Hindlimb muscle (tissue), 1 donor: ENCODE data around the gene RELA. TPM values are rescaled to one million over a fixed set of nuclear protein-coding genes. Genes with fewer than 3 reads are reported as not detected.

ENCODE experiments used
- DNase-seq: peaks from one replicate; pipeline ENCODE4 v3.0.0-alpha.2; 2013
- polyA plus RNA-seq: library from polyadenylated mRNA; unstranded; fragments of 120-200 nt; gene quantifications from one replicate; pipeline ENCODE4 v1.2.1, GENCODE V29; 2013; ENCODE audit not compliant: insufficient read length

The RELA gene
- polyA plus RNA-seq, 1 donor: 50.6 TPM

DNA sequence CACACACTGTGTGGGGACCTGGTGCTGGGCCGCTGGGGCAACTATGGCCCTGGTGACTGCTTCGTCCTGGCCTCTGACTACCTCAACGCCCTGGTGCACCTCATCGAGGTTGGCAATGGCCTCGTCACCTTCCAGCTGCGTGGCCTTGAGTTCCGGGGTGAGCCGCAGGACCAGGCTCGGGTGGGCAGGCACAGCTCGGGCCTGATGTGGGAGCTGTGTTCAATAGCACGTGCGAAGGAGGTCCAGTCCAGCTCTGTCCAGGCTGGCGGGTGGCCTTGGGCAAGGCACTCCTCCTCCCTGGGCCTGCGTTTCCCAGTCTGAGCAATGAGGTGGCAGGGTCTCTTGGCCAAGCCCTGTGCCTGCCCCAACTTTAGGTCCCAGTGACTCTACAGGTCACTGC is 33.1 kb downstream of the RELA start:
- DNase-seq: no peak

DNA sequence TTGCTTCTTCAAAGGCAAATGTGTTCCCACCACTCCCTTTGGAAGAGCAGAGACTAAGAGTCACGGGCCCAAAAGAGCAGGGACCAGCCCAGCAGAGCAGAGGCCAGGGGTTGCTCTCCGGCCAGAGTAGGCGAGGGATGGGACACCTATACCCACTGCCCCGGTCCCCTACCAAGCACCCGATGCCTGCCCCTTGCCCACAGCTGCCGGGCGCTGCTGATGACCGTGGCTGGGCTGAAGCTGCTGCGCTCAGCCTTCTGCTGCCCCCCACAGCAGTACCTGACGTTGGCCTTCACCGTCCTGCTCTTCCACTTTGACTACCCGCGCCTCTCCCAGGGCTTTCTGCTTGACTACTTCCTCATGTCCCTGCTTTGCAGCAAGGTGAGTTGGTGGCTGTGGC is 35.5 kb downstream of the RELA start:
- no peak for DNase-seq

DNA sequence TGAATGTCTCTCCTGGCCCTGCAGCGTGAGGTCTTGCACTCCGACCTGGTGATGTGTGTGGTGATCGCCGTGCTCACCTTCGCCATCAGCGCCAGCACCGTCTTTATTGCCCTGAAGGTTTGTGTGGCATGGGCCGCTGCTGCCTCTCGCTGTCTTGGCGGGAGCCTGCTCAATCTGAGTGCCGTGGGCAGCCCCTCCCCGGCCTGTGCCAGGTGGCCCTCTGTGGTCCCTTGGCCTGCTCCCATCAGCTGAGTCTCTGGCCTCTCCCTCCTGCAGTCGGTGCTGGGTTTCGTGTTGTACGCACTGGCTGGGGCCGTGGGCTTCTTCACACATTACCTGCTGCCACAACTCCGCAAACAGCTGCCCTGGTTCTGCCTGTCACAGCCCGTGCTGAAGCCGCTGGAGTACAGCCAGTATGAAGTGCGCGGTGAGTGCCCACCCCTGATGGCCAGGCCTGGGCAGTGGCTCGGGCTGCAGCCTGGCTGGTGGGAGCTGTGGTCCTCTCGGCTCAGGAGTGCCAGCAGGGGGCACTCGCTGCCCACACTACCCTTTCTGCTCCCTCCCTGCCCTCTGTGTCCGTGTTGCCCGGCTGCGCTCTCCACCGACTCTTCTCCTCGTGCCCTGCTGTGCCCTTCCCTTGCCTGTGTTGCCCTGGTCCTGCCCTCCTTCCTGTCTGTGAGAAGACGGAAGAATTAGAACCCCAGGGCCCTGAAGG is 36.9 kb downstream of the RELA start:
- DNase-seq: no peak

DNA sequence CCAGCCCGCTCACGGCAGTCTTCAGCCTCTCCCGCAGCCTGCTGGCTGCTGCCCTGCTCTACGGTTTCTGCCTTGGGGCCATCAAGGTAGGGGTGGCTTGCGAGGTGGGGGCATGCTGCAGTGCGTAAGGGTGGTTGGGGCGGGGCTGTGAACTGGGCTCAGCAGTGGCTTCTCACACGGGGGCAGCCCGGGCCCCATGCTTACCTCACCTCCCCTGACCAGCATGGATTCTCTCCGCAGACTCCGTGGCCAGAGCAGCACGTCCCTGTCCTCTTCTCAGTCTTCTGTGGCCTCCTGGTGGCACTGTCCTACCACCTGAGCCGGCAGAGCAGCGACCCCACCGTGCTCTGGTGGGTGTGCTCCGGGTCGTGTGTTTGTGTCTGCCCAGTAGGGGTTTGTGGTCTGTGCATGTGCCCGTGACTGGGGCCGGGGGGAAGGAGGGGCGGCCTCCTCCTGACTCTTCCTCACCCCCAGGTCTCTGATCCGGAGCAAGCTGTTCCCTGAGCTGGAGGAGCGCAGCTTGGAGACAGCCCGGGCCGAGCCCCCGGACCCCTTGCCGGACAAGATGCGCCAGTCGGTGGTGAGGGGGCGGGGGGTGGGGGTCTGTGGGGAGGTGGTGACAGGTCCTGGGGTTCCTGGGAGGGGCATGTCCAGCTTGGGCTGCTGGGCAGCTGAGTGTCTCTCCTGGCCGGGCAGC is 37.6 kb downstream of the RELA start:
- no peak for DNase-seq

DNA sequence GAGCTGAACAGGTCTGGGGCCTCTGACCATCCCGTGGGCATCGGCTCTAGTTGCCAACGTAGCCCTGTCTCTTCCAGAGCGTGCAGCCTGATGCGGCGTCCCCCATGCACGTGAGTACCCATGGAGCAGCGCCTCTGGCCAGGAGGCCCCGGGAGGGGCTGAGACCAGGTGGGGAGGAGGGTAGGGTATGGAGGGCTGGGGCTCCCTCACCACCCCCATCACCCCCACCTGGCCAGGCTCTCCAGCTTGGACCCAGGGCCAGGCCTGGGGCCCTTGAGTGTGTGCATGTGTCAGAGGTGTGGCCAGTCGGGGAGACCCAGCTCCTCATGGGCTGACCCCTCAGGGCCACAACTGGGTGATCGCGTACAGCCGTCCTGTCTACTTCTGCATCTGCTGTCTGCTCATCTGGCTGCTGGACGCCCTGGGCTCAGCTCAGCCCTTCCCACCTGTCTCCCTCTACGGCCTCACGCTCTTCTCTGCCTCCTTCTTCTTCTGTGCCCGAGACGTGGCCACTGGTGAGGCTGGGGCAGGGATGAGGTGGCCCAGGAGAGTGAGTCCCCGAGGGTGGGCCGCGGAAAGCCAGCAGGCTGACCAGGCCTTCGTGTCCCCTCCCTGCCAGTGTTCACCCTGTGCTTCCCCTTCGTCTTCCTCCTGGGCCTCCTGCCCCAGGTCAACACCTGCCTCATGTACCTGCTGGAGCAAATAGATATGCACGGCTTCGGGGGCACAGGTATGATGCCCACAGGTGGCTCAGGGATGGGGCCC is 38.7 kb downstream of the RELA start:
- no peak for DNase-seq

DNA sequence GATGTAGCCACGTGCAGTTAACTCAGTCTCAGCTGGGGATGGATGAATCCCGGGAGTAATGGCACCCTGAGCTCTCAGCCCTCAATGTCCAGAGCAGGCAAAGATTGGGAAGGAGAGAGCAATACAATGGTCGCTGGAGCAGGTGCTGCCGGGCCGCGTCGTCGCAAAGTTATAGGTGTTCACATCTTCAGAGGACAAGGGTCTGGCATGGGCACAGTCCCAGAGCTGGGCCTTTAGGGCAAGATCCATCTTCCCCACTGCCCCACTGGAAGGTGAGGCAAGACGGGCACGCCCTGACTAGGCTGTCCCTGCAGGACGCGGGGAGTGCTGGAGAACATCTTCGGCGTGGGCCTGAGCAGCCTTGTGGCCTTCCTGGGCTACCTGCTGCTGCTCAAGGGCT is 39.5 kb downstream of the RELA start:
- no peak for DNase-seq

DNA sequence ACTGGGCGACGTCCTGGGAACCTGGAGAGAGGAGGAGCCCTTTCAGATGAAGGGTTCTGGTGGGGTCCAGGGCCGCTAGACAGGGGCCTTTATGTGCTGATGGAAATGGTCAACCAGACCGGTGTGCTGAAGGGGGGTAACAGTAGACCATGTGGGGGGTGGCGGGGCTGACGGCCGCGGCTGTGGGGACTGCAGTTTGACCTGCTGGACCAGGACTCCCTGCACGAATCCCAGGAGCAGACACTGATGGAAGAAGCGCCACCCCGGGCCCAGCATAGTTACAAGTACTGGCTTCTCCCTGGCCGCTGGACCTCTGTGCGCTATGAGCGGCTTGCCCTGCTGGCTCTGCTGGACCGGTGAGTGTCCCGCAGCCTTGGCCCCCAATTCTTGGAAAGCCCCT is 40.7 kb downstream of the RELA start:
- DNase-seq: no peak

DNA sequence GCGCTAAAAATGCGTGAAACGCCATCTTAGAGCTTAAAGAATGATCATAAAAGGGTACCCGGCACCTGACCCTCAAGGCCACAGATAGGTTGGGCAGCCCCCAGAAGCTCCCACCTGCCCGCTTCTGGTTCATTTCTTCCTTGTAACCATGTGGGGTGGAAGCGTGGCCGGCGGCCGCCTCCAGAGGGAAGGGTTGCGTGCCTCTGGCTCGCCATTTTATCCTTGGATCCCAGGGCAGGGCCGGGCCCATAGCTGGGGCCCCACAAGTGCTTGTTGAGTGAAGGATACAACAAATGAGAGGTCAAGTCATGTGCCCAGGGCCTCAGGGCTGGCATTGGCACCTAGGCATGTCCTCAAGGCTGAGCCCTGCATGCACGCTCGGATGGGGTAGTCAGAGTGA is 41.3 kb downstream of the RELA start:
- no peak for DNase-seq

DNA sequence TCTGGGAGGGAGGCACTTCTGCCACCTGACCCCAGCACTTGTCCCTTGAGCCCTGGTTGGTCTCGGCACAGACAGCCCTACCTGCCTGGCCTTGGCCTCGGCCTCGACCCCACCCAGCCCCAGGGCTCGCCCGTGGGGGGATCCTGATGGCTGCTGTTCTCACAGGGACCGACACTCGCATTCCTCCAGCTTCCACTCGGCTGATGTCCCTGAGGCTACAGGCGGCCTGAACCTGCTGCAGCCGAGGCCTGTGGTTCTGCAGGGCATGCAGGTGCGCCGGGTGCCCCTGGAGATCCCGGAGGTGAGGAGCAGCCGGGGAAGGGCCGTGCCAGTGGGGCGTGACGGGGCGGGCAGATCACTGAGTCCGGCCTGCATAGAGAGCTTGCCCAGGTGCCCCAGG is 42.0 kb downstream of the RELA start:
- DNase-seq: no peak

DNA sequence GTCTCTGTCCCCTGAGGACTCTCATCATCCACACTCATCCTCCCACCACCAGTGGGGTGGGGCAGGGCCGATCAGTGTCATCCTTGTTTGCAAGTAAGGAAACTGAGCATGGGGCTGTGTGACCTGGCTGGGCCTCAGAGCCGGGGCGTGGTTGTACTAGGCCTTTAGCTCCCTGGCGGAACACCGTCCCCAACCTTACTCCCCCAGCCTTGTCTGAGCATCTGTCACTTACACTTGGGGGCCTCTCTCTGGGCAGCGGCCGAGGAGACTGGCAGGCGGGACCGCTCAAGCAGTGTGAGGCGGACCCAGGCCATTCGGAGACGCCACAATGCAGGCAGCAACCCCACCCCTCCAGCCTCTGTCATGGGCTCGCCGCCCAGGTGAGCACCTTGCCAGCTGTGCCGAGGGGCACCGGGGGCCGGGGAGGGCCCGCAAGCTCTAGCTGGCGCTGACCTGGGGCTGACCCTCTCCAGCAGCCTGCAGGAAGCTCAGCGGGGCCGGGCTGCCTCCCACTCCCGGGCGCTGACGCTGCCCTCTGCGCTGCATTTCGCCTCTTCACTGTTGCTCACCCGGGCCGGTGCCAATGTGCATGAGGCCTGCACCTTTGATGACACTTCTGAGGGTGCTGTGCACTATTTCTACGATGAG is 43.3 kb downstream of the RELA start:
- DNase-seq: no peak

DNA sequence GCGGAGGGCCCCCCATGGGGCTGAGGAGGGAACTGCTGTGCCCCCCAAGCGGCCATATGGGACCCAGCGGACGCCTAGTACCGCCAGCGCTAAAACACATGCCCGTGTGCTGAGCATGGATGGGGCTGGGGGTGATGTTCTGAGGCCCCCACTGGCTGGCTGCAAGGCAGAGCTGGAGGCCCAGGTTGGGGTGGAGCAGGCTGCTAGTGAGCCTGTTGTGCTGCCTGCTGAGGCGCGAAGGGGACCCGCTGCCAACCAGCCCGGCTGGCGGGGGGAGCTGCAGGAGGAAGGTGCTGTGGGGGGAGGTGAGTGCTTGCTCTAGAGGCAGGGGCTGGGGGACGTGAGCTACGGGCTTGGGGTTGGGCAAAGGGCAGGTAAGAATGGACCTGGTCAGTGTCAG is 44.0 kb downstream of the RELA start:
- no peak for DNase-seq

DNA sequence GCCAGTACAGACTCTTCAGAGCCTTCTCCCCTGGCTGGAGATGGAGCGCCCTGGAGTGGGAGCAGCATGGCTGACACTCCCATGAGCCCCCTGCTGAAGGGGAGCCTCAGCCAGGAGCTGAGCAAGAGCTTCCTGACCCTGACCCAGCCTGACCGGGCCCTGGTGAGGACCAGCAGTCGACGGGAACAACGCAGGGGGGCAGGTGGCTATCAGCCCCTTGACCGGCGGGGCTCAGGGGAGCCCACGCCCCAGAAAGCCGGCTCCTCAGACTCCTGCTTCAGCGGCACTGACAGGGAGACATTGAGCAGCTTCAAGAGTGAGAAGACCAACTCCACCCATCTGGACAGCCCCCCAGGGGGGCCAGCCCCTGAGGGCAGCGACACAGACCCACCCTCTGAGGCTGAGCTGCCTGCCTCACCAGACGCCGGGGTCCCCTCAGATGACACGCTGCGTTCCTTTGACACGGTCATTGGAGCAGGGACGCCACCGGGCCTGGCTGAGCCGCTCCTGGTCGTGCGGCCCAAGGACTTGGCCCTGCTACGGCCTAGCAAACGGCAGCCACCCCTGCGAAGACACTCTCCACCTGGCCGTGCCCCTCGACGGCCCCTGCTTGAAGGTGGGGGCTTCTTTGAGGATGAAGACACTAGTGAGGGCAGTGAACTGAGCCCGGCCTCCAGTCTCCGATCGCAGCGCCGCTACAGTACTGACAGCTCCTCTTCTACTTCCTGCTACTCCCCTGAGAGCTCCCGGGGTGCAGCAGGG is 44.5 kb downstream of the RELA start:
- no peak for DNase-seq

DNA sequence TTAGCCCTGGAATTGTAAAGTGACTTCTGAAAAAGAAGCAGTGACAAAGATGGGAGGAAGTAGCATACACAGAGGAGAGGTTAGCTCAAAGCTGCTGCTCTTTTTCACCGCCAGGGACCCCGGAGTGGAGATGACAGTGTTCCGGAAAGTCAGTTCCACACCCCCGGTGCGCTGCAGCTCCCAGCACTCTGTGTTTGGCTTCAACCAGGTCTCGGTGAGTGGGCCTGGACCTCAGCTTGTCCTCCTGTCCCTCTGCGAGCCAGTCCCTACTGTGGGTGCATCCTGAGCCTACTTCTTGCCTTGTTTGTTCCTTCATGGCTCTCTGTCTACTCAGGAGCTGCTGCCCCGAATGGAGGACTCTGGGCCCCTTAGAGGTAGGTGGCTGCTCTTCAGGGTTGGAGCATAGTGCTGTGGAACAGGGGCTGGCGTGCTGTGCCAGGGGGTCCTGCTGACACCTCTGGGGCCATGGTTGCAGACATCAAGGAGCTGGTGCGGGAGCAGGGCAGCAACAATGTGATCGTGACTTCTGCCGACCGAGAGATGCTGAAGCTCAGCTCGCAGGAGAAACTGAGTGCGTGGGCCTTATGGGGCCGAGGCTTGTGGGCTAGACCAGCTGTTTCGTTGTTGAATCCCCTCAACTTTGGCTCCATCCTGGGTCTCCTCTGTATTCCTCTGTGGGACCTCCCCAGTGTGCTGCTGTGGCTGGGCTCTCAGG is 45.4 kb downstream of the RELA start:
- no peak for DNase-seq

DNA sequence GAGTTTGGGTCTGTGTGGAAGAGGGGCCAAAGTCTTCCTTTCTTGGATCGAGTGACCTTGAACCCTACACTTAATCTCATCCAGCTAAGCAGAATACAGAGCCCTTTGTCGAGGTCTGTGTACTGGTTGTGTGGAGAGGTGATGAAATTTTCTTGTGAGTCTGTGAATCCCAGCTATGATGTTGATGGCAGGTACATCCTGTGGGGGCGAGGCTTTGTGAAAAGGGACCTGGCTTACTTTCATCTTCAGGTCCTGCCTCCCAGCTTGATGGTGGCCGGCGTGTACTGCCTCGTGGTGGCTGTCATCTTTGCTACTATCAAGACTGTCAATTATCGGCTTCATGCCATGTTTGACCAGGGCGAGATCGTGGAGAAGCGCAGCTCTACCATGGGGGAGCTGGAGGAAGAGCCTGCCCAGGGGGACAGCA is 46.1 kb downstream of the RELA start:
- no peak for DNase-seq

DNA sequence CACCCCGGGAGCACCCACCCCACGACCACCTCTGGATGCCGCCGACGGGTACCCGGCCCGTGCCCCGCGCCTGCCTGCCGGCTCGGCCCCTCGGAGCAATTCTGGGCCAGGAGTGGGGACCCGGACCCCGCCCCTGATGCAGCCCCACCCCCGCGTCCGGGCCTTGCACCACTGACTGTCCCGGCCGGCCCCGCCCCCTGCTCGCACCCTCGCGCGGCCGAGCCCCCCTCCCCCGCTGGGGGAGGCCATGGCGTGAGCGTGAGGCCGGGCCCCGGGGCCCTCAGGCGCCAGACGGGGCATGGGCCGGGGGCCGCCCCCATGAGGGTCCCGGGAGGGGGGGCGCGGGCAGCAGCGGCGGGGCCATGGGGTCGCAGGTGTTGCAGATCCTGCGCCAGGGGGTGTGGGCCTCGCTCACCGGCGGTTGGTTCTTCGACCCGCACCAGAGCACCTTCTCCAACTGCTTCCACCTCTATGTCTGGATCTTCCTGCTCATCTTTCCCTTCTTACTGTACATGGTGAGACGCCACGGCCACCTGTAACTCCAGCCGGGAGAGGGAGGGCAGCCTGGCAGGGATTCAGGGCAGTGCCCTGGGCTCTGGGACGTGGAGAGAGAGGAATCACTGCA is 46.7 kb downstream of the RELA start:
- DNase-seq: no peak

DNA sequence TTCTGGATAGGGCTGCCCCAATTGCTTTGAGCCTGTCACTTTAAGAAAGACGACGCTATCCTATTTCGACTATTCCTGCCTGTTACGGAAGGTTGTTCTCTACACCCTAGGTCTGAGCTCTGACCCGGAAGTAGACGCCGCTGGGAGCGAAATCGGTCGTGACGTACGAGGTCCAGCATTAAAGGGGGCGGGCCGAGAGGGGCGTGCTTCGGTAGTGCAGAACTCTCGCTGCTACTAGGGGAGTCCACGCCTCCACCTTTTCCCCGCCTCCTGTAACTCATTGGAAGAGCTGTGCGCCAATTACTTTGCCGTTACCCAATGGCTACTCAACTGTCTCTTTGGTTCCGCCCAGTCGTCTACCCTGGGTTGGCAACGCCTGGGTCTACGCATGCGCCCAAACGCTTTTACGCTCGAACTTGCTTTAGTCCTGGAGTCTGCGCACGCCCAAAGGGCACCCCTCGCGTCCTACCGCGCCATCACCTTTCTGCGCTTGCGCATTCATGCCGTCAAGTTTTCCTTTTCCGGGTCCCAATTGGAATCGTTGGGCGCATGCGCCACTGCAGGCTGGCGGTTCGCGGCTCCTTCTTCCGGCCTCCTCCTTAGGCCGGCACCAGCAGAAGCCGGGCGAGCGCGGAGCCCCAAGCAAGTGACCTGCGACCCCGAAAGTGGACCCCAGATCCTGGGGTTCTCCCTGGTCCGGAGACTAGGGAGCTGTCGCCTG is 47.3 kb downstream of the RELA start, which contains the start of gene PCNX3:
Gene PCNX3, plus strand, starts transcription at position 548 of the 721 bp plus-strand sequence. CDS start 536 bp downstream, outside the sequence.
- DNase-seq: peak; percentile 100

DNA sequence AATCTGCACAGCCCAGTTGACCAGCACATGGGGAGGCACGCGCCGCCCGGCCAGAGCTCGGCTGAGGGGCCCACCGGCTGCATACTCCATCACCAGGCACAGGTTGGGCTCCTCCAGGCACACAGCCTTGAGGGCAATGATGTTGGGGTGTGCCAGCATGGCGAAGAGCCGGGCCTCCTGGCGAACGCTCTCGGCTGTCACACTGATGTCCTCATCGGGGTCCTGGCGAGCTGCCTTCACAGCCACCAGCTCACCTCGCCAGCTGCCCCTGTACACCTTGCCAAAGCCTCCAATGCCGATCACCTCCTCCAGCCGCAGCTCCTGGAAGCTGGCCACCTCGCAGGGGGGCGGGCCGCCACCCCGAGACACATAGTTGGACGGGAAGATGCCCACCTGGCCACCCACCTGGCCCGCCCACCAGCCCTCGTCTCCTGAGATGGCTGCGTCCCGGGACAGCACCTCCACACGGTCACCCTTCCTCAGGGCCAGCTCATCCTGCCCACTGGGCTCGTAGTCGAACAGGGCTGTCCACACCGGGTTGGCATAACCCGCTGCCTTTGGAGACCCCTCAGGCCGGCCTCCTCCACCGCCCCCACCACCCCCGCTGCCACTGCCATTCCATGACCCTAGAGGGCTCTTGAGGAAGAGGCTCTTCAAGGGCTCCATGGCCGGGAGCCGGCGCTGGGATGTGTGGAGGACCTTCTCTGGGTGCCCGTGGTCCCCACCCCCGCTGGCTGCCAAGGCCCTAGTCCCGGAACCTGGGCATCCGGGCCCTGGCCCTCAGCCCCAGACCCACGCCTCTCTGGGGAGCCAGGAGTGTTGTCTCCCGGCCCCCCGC is 49.4 kb downstream of the RELA start:
- no peak for DNase-seq

DNA sequence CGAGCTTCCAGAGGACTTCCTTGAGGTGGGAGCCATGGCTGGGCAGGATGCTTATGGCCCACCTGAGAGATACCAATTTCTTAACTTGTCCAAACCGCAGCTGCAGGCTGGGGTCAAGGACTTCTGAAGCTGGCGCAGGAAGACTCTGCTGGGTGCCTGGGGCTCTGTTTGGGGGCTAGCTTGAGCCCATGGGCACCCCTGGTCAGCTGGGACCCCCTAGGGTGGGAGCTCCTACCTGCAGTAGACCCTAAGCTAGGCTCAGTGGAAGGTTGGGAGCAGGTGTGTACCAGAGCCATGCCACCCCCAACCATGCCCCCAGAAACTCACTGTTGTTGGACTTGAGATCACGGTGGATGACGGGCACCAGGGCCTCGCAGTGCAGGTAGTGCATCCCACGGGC is 50.0 kb downstream of the RELA start:
- no peak for DNase-seq
